HEK293T (cell line): Measurements from ENCODE around the gene OLFM2.
A peak's percentile ranks its signal among the peaks of the same experiment; 100 is the strongest.

ENCODE experiments used
- CTCF ChIA-PET: fragments of 350-600 bp; formaldehyde crosslinking; extraction: SDS; loops from one replicate; lab custom pipeline; 2021; ENCODE audit warnings: antibody characterized with exemption, inconsistent platforms; lab: Yijun Ruan, JAX
- POLR2A ChIA-PET: fragments of 350-600 bp; formaldehyde crosslinking; extraction: SDS; loops from one replicate; lab custom pipeline; 2020; ENCODE audit warnings: antibody characterized with exemption, inconsistent platforms; lab: Yijun Ruan, JAX
- DNase-seq: peaks from one replicate; pipeline ENCODE4 v3.0.0; 2012; ENCODE audit warnings: mixed read lengths; ENCODE audit errors: extremely low spot score
- ARNT ChIP-seq: fragments of 450-650 bp; IDR thresholded peaks from 2 replicates; pipeline ENCODE4 v1.6.1; 2017; ENCODE audit warnings: mild to moderate bottlenecking
- BHLHE40 ChIP-seq: fragments of 450-650 bp; IDR thresholded peaks from 2 replicates; pipeline ENCODE4 v1.6.1; 2016; ENCODE audit warnings: mild to moderate bottlenecking, moderate library complexity, borderline replicate concordance
- CTBP1 ChIP-seq: fragments of 450-650 bp; IDR thresholded peaks from 2 replicates; pipeline ENCODE4 v1.6.1; 2016; ENCODE audit warnings: borderline replicate concordance
- ELF4 ChIP-seq: fragments of 450-650 bp; IDR thresholded peaks from 2 replicates; pipeline ENCODE4 v1.6.1; 2017; ENCODE audit warnings: antibody characterized with exemption
- FOXA1 ChIP-seq: fragments of 450-650 bp; IDR thresholded peaks from 2 replicates; pipeline ENCODE4 v1.6.1; 2016; ENCODE audit warnings: mild to moderate bottlenecking
- FOXK2 ChIP-seq: fragments of 450-650 bp; IDR thresholded peaks from 2 replicates; pipeline ENCODE4 v1.6.1; 2016; ENCODE audit warnings: mild to moderate bottlenecking
- FOXM1 ChIP-seq: fragments of 450-650 bp; IDR thresholded peaks from 2 replicates; pipeline ENCODE4 v1.6.1; 2017; ENCODE audit warnings: mild to moderate bottlenecking, borderline replicate concordance
- HDGF ChIP-seq: fragments of 450-650 bp; IDR thresholded peaks from 2 replicates; pipeline ENCODE4 v1.6.1; 2017; ENCODE audit warnings: antibody characterized with exemption, borderline replicate concordance
- L3MBTL2 ChIP-seq: fragments of 450-650 bp; conservative IDR thresholded peaks from 2 replicates; pipeline ENCODE4 v1.6.1; 2016; ENCODE audit warnings: mild to moderate bottlenecking
- LEF1 ChIP-seq: fragments of 450-650 bp; IDR thresholded peaks from 2 replicates; pipeline ENCODE4 v1.6.1; 2017; ENCODE audit warnings: mild to moderate bottlenecking, borderline replicate concordance
- NFRKB ChIP-seq: fragments of 450-650 bp; IDR thresholded peaks from 2 replicates; pipeline ENCODE4 v1.6.1; 2016; ENCODE audit warnings: mild to moderate bottlenecking, moderate library complexity
- SP1 ChIP-seq: fragments of 450-650 bp; IDR thresholded peaks from 2 replicates; pipeline ENCODE4 v1.6.1; 2017
- SUZ12 ChIP-seq: fragments of 450-650 bp; IDR thresholded peaks from 2 replicates; pipeline ENCODE4 v1.6.1; 2016; ENCODE audit warnings: mild to moderate bottlenecking
- TARDBP ChIP-seq: fragments of 450-650 bp; IDR thresholded peaks from 2 replicates; pipeline ENCODE4 v1.6.1; 2016
- ZNF384 ChIP-seq: fragments of 450-650 bp; IDR thresholded peaks from 2 replicates; pipeline ENCODE4 v1.6.1; 2016
- TF ChIP-seq, protein P1 (sequence below): fragments of 450-650 bp; IDR thresholded peaks from 2 replicates; pipeline ENCODE4 v1.6.1; 2016

The OLFM2 gene

DNA sequence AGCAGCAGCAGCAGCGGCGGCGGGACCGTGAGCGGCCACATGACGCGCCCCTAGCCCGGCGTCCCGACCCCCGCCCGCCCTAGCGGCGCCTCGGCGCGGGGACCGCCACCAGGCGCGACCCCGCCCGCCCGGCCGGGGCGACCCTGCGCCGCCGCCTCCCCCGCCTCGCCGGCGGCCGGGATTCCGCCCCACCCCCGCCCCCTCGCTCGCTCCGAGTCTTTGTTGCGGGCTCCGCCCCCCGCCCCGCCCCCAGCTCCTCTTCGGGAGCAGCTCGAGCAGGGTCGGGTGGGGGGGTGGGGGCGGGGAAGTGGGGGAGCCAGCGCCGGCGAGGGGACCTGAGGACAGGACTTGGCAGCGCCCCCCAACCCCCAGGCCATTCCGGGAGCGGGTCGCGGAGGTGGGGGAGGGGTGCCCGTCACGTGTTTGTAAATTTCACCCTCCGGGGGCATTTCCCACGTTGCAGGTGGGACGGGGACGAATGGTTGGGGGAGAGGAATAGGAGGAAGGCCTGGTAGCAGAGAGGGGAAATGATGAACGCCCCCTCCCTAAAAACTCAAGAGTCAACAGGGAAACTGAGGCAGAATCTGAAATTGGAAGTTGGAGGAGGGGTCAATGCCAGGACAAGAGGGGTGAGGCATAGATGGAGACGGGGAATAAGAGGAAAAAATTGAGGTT, at the start of gene OLFM2:
OLFM2 (minus strand) TSS at position 190 of the 675 bp plus-strand sequence; CDS start at position 41, 149 bp downstream.
- DNase-seq: peak; percentile 68
- TF ChIP-seq SUZ12 (no peak), L3MBTL2 (peak; percentile 31; the same call in 1 of the 2 replicates), SP1 (no peak)
- POLR2A ChIA-PET: interaction anchor here (0.9 kb wide), 1 partner anchor 64 kb away, joined by 3 read pairs; no protein-coding TSS in a partner anchor
- CTCF ChIA-PET: no interaction called here

DNA sequence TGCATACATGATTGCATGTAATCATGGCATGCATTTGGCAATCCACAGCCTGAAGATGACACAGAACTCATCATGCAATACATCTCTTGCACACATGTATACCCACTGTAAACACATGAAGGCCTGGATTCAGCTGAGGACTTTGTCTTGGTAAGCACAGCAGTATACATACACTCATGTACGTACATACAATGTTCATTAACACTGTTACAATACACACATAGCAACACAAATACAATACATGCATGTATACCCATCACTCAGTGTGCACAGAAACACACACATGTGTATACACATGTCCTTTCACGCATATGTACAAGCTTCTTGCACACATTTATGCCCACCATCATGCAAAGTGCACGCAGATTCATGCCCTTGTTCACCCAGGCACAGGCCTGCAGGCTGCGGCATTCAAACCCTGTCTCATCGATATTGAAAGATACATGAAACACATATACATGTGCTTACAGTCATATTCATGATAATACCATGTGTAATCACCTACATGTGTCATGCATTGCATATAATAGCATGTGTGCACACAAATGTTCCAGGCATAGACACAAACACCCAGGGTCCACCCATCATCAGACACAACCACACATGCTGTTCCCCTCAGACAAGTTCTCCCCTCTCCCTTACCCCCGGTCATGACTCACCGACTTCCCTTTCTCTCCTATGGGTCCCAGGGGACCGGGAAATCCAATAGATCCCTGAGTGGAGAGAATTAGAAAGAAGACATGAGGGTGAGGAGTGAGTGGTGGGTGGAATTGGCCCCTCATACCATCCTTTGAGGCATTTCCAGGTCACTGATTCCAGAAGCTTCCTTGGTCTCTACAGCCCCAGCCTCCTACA, 45.3 kb upstream of the OLFM2 start:
- POLR2A ChIA-PET: no interaction called here

DNA sequence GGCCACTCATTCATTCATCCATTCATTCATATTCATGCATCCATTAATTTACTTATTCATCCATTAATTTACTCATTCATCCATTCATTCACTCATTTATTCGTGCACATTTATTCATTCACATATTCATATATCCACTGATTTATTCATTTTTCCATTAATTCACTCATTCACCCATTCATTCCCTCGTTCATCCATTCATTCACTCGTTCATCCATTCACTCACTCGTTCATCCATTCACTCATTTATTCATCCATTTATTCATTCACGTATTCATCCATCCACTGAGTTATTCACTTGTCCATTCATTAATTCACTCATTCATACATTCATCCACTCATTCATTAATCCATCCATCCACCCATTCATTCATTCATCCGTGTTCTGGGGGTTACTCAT, 35.8 kb upstream of the OLFM2 start:
- DNase-seq: no peak
- POLR2A ChIA-PET: no interaction called here
- CTCF ChIA-PET: no interaction called here
- TF ChIP-seq FOXM1 (no peak), NFRKB (no peak), SP1 (no peak), L3MBTL2 (no peak), SUZ12 (no peak), BHLHE40 (no peak), ARNT (no peak), TARDBP (no peak), HDGF (no peak), LEF1 (no peak), FOXK2 (no peak)
- TF ChIP-seq, protein P1, sequence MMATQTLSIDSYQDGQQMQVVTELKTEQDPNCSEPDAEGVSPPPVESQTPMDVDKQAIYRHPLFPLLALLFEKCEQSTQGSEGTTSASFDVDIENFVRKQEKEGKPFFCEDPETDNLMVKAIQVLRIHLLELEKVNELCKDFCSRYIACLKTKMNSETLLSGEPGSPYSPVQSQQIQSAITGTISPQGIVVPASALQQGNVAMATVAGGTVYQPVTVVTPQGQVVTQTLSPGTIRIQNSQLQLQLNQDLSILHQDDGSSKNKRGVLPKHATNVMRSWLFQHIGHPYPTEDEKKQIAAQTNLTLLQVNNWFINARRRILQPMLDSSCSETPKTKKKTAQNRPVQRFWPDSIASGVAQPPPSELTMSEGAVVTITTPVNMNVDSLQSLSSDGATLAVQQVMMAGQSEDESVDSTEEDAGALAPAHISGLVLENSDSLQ: no peak

More for the DNA sequence above, 45.3 kb upstream of the OLFM2 start:
- CTCF ChIA-PET: interaction anchor here (0.5 kb wide), 1 partner anchor 49 kb away, joined by 4 read pairs; no protein-coding TSS in a partner anchor
- no peak for DNase-seq
- TF ChIP-seq ELF4: no peak
- TF ChIP-seq, protein P1: no peak

DNA sequence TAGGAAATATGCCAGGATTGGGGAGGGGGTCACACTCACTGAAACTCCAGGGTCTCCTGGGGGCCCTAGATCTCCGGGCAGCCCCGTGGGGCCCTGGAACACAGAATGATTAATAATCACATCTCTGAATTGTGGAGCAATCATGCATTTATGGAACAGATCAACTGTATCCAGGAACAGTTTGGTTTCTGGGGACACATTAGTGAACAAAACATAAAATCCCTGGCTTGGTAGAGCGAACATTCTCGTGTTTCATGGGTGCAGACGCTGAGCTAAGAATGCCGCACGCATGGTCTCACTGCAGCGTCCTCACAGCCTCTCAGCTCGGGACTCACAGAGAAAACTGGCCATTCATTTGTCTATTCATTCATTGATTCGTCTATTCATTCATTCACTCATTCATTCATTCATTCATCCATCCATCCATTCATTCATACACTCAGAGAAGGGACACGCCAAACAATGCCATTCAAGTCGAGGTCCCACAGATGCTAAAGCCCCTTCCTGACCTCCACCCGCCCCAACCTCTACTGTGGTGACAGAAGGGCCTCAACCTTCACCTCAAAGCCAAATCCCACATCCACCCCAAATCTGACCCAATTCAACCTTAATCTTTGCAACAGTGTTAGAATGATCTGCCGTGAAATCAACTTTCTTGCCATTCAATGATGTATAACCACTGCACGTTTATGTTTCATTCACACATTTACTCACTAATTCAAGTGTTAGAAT, 35.0 kb upstream of the OLFM2 start:
- TF ChIP-seq CTBP1 (no peak), ELF4 (no peak), FOXA1 (no peak), ARNT (no peak), FOXK2 (no peak), FOXM1 (no peak), SP1 (no peak), BHLHE40 (no peak), NFRKB (no peak)
- TF ChIP-seq, protein P1: no peak
- CTCF ChIA-PET: no interaction called here
- no peak for DNase-seq
- POLR2A ChIA-PET: no interaction called here

DNA sequence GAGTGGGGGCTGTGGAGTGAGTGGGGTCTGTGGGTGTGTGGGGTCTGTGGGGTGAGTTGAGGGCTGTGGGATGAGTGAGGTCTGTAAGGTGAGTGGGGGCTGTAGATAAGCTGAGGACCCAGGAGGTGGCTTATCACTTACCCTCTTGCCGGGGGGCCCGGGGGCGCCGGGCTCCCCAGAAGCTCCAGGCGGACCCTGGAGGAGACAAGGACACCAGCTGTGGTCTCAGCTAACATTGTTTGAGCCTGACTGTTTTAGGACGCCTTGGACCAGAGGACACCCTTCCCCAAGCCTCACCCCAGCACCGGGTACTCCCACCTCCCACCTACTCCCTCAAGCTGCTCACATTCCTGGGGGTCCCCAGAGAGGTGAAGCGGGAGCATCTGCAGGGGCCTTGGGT, 34.2 kb upstream of the OLFM2 start:
- no peak for TF ChIP-seq CTBP1
- TF ChIP-seq NFRKB: no peak
- TF ChIP-seq L3MBTL2: no peak
- TF ChIP-seq, protein P1: no peak
- no peak for TF ChIP-seq FOXA1
- no peak for TF ChIP-seq TARDBP
- no peak for TF ChIP-seq ZNF384
- no peak for TF ChIP-seq FOXM1
- CTCF ChIA-PET: no interaction called here
- no peak for DNase-seq
- POLR2A ChIA-PET: no interaction called here

DNA sequence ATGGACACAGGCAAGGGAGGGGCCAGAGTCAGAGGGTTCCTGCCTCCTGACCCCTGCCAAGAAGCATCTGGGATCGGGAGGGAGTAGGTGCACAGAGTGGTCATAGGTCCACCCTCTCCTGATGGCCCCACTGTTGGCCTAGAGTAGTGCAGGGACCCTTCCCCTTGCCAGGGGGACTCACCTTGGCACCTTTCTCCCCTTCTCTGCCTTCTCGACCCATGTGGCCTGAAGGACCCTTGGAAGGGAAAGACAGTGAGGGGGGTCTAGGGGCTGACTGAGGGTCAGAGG, 33.3 kb upstream of the OLFM2 start:
- no peak for DNase-seq
- CTCF ChIA-PET: no interaction called here
- no peak for TF ChIP-seq BHLHE40
- no peak for TF ChIP-seq TARDBP
- TF ChIP-seq FOXM1: no peak
- no peak for TF ChIP-seq ZNF384
- TF ChIP-seq ARNT: no peak
- no peak for TF ChIP-seq SUZ12
- no peak for TF ChIP-seq LEF1
- no peak for TF ChIP-seq ELF4
- TF ChIP-seq, protein P1: no peak
- no peak for TF ChIP-seq CTBP1
- TF ChIP-seq SP1: no peak
- TF ChIP-seq FOXA1: no peak
- no peak for TF ChIP-seq NFRKB

More for the DNA sequence above, 33.3 kb upstream of the OLFM2 start:
- POLR2A ChIA-PET: no interaction called here
